IgD-negative memory B cell (primary cell): ENCODE data around the gene C16orf82. TPM values are rescaled to one million over a fixed set of nuclear protein-coding genes. Genes with fewer than 3 reads are reported as not detected.

Experiments used
- H3K27ac Mint-ChIP-seq, 3 donors: one replicate each; pipeline ENCODE4 v1.8.0; 2020 to 2022; ENCODE audit warnings: mild to moderate bottlenecking in 3 of 3, mixed read lengths in 3 of 3, moderate library complexity in 1 of 3
- H3K27me3 Mint-ChIP-seq: one replicate; pipeline ENCODE4 v1.8.0; 2021; ENCODE audit warnings: mixed read lengths
- H3K36me3 Mint-ChIP-seq: one replicate; pipeline ENCODE4 v1.8.0; 2020; ENCODE audit warnings: mild to moderate bottlenecking, mixed read lengths
- H3K4me1 Mint-ChIP-seq, 3 donors: one replicate each; pipeline ENCODE4 v1.8.0; 2020 to 2022; ENCODE audit warnings: mixed read lengths in 3 of 3, mild to moderate bottlenecking in 1 of 3
- H3K4me3 Mint-ChIP-seq, 4 donors: one replicate each; pipeline ENCODE4 v1.8.0; 2020 to 2022; ENCODE audit warnings: mild to moderate bottlenecking in 4 of 4, mixed read lengths in 4 of 4, moderate library complexity in 3 of 4
- H3K9me3 Mint-ChIP-seq, 3 donors: one replicate each; pipeline ENCODE4 v1.8.0; 2020 to 2021; ENCODE audit warnings: mixed read lengths in 3 of 3, mild to moderate bottlenecking in 1 of 3
- polyA plus RNA-seq: library from polyadenylated mRNA; unstranded; fragments of 300-500 nt; fragmentation: Illumina TruSeq; gene quantifications from one replicate; pipeline ENCODE4 v1.2.3, GENCODE V29; 2021

C16orf82 gene
- polyA plus RNA-seq: not detected

- Mint-ChIP-seq H3K4me3 (no peak within 1 kb of the TSS), H3K27me3 (peaks cover 16% of the 10 kb centered on the region), H3K4me1 (no peaks in the 10 kb centered on the region)
Measured at GRCh38 chr16:27066668-27067537, at the start of gene C16orf82. C16orf82 (plus strand) TSS chr16:27066927.

GRCh38 chr16:27020031-27020430, 46.7 kb upstream of the C16orf82 start:
- H3K27ac Mint-ChIP-seq: no peak overlapping the region
- H3K4me3 Mint-ChIP-seq: no peak overlapping the region
- peaks cover 0 to 8% (median 7%) of the 10 kb centered on the region in 3 donors for H3K9me3 Mint-ChIP-seq
- no peaks in the 10 kb centered on the region for H3K4me1 Mint-ChIP-seq
- H3K27me3 Mint-ChIP-seq: peaks cover 3% of the 10 kb centered on the region
- H3K36me3 Mint-ChIP-seq: no peaks in the 10 kb centered on the region

More at GRCh38 chr16:27066668-27067537, at the start of gene C16orf82:
- peaks cover 0 to 3% (median 0%) of the 10 kb centered on the region in 3 donors for H3K9me3 Mint-ChIP-seq
- no peaks in the 10 kb centered on the region for H3K36me3 Mint-ChIP-seq
- peak within 1 kb of the TSS in 1 of 3 donors; percentile 73 for H3K27ac Mint-ChIP-seq

GRCh38 chr16:27024010-27024409, 42.7 kb upstream of the C16orf82 start:
- Mint-ChIP-seq H3K36me3 (no peaks in the 10 kb centered on the region), H3K4me3 (no peak overlapping the region), H3K27me3 (peaks cover 3% of the 10 kb centered on the region), H3K9me3 (peaks cover 0 to 8% (median 8%) of the 10 kb centered on the region in 3 donors), H3K4me1 (no peaks in the 10 kb centered on the region), H3K27ac (no peak overlapping the region)

- Mint-ChIP-seq H3K27me3 (peaks cover 5% of the 10 kb centered on the region), H3K9me3 (peaks cover 0 to 4% (median 0%) of the 10 kb centered on the region in 3 donors), H3K4me1 (no peaks in the 10 kb centered on the region), H3K36me3 (no peaks in the 10 kb centered on the region), H3K27ac (no peak overlapping the region), H3K4me3 (no peak overlapping the region)
Measured at GRCh38 chr16:27025581-27025980, 41.1 kb upstream of the C16orf82 start.

- Mint-ChIP-seq H3K4me3 (no peak overlapping the region), H3K27ac (no peak overlapping the region), H3K36me3 (no peaks in the 10 kb centered on the region), H3K27me3 (peaks cover 5% of the 10 kb centered on the region), H3K4me1 (no peaks in the 10 kb centered on the region), H3K9me3 (peaks cover 0 to 2% (median 0%) of the 10 kb centered on the region in 3 donors)
Measured at GRCh38 chr16:27027971-27028370, 38.8 kb upstream of the C16orf82 start.

GRCh38 chr16:27028591-27029110, 38.1 kb upstream of the C16orf82 start:
- Mint-ChIP-seq H3K9me3 (peaks cover 0 to 2% (median 0%) of the 10 kb centered on the region in 3 donors), H3K4me3 (no peak overlapping the region), H3K4me1 (no peaks in the 10 kb centered on the region), H3K27me3 (peaks cover 2% of the 10 kb centered on the region), H3K36me3 (no peaks in the 10 kb centered on the region), H3K27ac (no peak overlapping the region)

GRCh38 chr16:27029525-27029924, 37.2 kb upstream of the C16orf82 start:
- Mint-ChIP-seq H3K4me3 (no peak overlapping the region), H3K27ac (no peak overlapping the region), H3K36me3 (no peaks in the 10 kb centered on the region), H3K27me3 (peaks cover 2% of the 10 kb centered on the region), H3K4me1 (no peaks in the 10 kb centered on the region), H3K9me3 (peaks cover 0 to 2% (median 0%) of the 10 kb centered on the region in 3 donors)

GRCh38 chr16:27033281-27033979, 33.3 kb upstream of the C16orf82 start:
- H3K27ac Mint-ChIP-seq: no peak overlapping the region
- peaks cover 0 to 2% (median 0%) of the 10 kb centered on the region in 3 donors for H3K9me3 Mint-ChIP-seq
- H3K4me3 Mint-ChIP-seq: no peak overlapping the region
- no peaks in the 10 kb centered on the region for H3K4me1 Mint-ChIP-seq
- no peaks in the 10 kb centered on the region for H3K36me3 Mint-ChIP-seq
- H3K27me3 Mint-ChIP-seq: peaks cover 2% of the 10 kb centered on the region

GRCh38 chr16:27040732-27041131, 26.0 kb upstream of the C16orf82 start:
- peaks cover 0 to 1% (median 0%) of the 10 kb centered on the region in 3 donors for H3K4me1 Mint-ChIP-seq
- H3K27ac Mint-ChIP-seq: no peak overlapping the region

GRCh38 chr16:27046958-27047518, 19.7 kb upstream of the C16orf82 start:
- H3K27ac Mint-ChIP-seq: no peak overlapping the region
- peaks cover 1% of the 10 kb centered on the region for H3K36me3 Mint-ChIP-seq

More at GRCh38 chr16:27040732-27041131, 26.0 kb upstream of the C16orf82 start:
- peak overlapping the region in 1 of 4 donors; percentile 14 for H3K4me3 Mint-ChIP-seq
- H3K9me3 Mint-ChIP-seq: peaks cover 0 to 3% (median 0%) of the 10 kb centered on the region in 3 donors
- H3K27me3 Mint-ChIP-seq: no peaks in the 10 kb centered on the region
- H3K36me3 Mint-ChIP-seq: peaks cover 1% of the 10 kb centered on the region

GRCh38 chr16:27048316-27048715, 18.4 kb upstream of the C16orf82 start:
- no peaks in the 10 kb centered on the region for H3K27me3 Mint-ChIP-seq
- peaks cover 2% of the 10 kb centered on the region for H3K36me3 Mint-ChIP-seq
- no peak overlapping the region for H3K4me3 Mint-ChIP-seq
- H3K4me1 Mint-ChIP-seq: no peaks in the 10 kb centered on the region
- no peak overlapping the region for H3K27ac Mint-ChIP-seq
- peaks cover 0 to 4% (median 2%) of the 10 kb centered on the region in 3 donors for H3K9me3 Mint-ChIP-seq

More at GRCh38 chr16:27046958-27047518, 19.7 kb upstream of the C16orf82 start:
- Mint-ChIP-seq H3K27me3 (no peaks in the 10 kb centered on the region), H3K4me1 (no peaks in the 10 kb centered on the region), H3K9me3 (peaks cover 0 to 4% (median 0%) of the 10 kb centered on the region in 3 donors), H3K4me3 (no peak overlapping the region)

GRCh38 chr16:27049117-27049516, 17.6 kb upstream of the C16orf82 start:
- Mint-ChIP-seq H3K4me1 (no peaks in the 10 kb centered on the region), H3K36me3 (peaks cover 2% of the 10 kb centered on the region), H3K27me3 (no peaks in the 10 kb centered on the region), H3K9me3 (peaks cover 0 to 4% (median 2%) of the 10 kb centered on the region in 3 donors), H3K27ac (no peak overlapping the region), H3K4me3 (no peak overlapping the region)

GRCh38 chr16:27052007-27052406, 14.7 kb upstream of the C16orf82 start:
- peaks cover 2% of the 10 kb centered on the region for H3K36me3 Mint-ChIP-seq
- H3K27ac Mint-ChIP-seq: no peak overlapping the region
- no peak overlapping the region for H3K4me3 Mint-ChIP-seq
- peaks cover 6 to 7% (median 7%) of the 10 kb centered on the region in 3 donors for H3K9me3 Mint-ChIP-seq
- H3K27me3 Mint-ChIP-seq: no peaks in the 10 kb centered on the region
- H3K4me1 Mint-ChIP-seq: no peaks in the 10 kb centered on the region

GRCh38 chr16:27053996-27054395, 12.7 kb upstream of the C16orf82 start:
- no peak overlapping the region for H3K4me3 Mint-ChIP-seq
- peaks cover 2% of the 10 kb centered on the region for H3K36me3 Mint-ChIP-seq
- no peaks in the 10 kb centered on the region for H3K4me1 Mint-ChIP-seq
- H3K9me3 Mint-ChIP-seq: peaks cover 6 to 7% (median 7%) of the 10 kb centered on the region in 3 donors
- H3K27ac Mint-ChIP-seq: no peak overlapping the region
- no peaks in the 10 kb centered on the region for H3K27me3 Mint-ChIP-seq

- Mint-ChIP-seq H3K27me3 (peaks cover 6% of the 10 kb centered on the region), H3K4me1 (no peaks in the 10 kb centered on the region), H3K9me3 (peaks cover 4 to 8% (median 7%) of the 10 kb centered on the region in 3 donors), H3K27ac (no peak overlapping the region), H3K4me3 (no peak overlapping the region), H3K36me3 (no peaks in the 10 kb centered on the region)
Measured at GRCh38 chr16:27058299-27058698, 8.4 kb upstream of the C16orf82 start.
